Stimulated activated naive B cell treated with anti-CD40 and anti-IgM and Interleukin-4, amounts not matched to agents 10 μg/mL and 1 μg/mL and 100 μg/mL, for 72 hours (primary cell): ENCODE results near the gene COA6.

Experiments used
- ATAC-seq, 2 donors: fragments of 150-1000 bp; cut with Tn5 transposase; replicated peaks; 2 replicates each; pipeline ENCODE4 v1.10.0; 2021; ENCODE audit warnings: moderate library complexity in 1 of 2
- DNase-seq: peaks from one replicate; pipeline ENCODE4 v3.0.0; 2021
- H3K27ac Mint-ChIP-seq: one replicate; pipeline ENCODE4 v1.8.0; 2022; ENCODE audit warnings: mild to moderate bottlenecking, mixed read lengths
- H3K27me3 Mint-ChIP-seq, 2 donors: one replicate each; pipeline ENCODE4 v1.8.0; 2022; ENCODE audit warnings: mixed read lengths in 2 of 2
- H3K36me3 Mint-ChIP-seq, 2 donors: one replicate each; pipeline ENCODE4 v1.8.0; 2022; ENCODE audit warnings: mixed read lengths in 2 of 2, mild to moderate bottlenecking in 1 of 2
- H3K4me1 Mint-ChIP-seq, 2 donors: one replicate each; pipeline ENCODE4 v1.8.0; 2022; ENCODE audit warnings: mixed read lengths in 2 of 2, mild to moderate bottlenecking in 1 of 2
- H3K4me3 Mint-ChIP-seq, 2 donors: one replicate each; pipeline ENCODE4 v1.8.0; 2022; ENCODE audit warnings: mild to moderate bottlenecking in 2 of 2, mixed read lengths in 2 of 2, moderate library complexity in 1 of 2
- H3K9me3 Mint-ChIP-seq, 2 donors: one replicate each; pipeline ENCODE4 v1.8.0; 2022; ENCODE audit warnings: mixed read lengths in 2 of 2, mild to moderate bottlenecking in 1 of 2

COA6 gene, protein sequence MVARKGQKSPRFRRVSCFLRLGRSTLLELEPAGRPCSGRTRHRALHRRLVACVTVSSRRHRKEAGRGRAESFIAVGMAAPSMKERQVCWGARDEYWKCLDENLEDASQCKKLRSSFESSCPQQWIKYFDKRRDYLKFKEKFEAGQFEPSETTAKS

DNA sequence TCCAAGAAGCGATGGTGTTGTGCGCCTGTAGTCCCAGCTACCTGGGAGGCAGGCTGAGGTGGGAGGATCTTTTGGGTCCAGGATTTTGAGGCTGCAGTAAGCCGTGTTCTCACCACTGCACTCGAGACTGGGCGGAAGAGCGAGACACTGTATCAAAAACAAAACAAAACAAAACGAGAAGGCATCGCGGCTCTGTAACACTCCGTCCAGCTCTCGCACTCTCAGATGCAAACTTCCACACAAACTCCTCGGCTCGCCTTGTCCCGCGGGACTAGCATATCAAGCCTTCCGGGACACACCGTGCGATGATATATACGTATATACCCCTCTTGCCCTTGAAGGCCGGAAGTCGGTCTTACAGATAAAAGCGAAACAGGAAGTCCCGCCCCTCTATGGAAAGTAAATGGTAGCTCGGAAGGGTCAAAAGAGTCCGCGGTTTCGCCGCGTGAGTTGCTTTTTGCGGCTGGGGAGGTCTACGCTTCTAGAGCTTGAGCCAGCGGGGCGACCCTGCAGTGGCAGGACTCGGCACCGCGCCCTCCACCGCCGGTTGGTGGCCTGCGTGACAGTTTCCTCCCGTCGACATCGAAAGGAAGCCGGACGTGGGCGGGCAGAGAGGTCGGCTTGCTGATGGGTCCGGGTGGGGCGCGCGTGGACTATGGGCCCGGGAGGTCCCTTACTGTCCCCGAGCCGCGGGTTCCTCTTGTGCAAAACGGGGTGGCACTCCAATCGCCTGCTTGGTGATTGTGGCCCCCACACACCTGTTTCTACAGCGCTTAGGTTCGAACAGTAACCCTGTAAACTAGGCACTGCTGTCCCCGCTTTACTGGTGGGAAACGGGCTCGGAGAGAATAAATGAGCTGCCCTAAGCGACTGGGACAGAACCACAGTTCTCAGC, at the start of gene COA6:
Gene COA6 (plus strand): TSS at position 393 of the 895 bp plus-strand sequence. CDS start 11 bp downstream, at position 404.
- H3K36me3 Mint-ChIP-seq, result peaks cover 24 to 26% of the 10 kb centered on the region in 2 donors
- no peaks in the 10 kb centered on the region for H3K9me3 Mint-ChIP-seq
- peak within 1 kb of the TSS; percentile 95 to 99 for H3K4me3 Mint-ChIP-seq
- H3K27ac Mint-ChIP-seq, result peak within 1 kb of the TSS; percentile 100
- peaks cover 16 to 46% of the 10 kb centered on the region in 2 donors for H3K4me1 Mint-ChIP-seq
- peak; percentile 91 for ATAC-seq
- peak; percentile 91 for DNase-seq
- no peaks in the 10 kb centered on the region for H3K27me3 Mint-ChIP-seq

DNA sequence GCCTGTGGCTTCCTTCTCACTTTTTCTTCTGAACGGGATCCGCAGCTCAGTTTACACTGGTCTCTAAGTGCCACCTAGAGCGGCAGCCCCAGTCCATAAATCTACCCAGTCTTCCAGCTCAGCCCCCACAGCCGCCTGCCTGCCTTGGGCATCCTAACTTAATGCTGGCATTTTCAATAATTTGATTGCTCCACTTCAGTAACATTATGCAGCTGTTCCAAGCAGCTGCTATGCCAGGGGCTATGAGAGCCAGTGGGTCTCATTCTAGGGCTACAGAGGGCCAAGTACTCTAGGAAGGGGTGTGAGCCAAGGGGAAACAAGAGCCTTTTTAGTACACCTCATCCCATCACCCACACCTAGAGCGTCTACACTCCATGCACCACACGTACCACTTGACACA, 48.4 kb upstream of the COA6 start:
- H3K9me3 Mint-ChIP-seq, result peaks cover 0 to 3% of the 10 kb centered on the region in 2 donors
- no peaks in the 10 kb centered on the region for H3K36me3 Mint-ChIP-seq
- DNase-seq, result no peak
- no peak overlapping the region for H3K27ac Mint-ChIP-seq
- no peak overlapping the region for H3K4me3 Mint-ChIP-seq
- ATAC-seq, result no peak
- peaks cover 16 to 33% of the 10 kb centered on the region in 2 donors for H3K4me1 Mint-ChIP-seq
- H3K27me3 Mint-ChIP-seq, result peaks cover 54 to 55% of the 10 kb centered on the region in 2 donors

DNA sequence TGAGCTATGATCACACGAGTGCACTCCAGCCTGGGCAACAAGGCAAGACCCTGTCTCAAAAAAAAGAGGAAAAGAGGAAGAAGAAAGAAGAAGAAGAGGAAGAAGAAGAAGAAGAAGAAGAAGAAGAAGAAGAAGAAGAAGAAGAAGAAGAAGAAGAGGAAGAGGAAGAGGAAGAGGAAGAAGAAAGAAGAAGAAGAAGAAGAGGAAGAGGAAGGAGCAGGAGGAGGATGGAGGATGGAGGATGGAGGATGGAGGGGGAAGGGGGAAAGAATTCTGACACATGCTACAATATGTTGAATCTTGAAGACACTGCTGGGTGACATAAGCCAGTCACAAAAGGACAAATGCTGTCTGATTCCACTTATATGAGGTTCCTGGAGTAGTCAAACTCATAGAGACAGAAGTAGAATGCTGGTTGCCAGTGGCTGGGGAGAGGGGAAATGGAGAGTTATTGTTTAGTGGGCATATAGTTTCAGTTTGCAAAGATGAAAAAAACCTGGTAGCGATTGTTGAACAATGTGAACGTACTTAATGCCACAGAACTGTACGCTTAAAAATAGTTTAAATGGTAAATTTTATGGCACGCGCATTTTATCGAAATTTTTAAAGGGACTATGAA, 47.3 kb upstream of the COA6 start:
- H3K27ac Mint-ChIP-seq, result no peak overlapping the region
- H3K36me3 Mint-ChIP-seq, result no peaks in the 10 kb centered on the region
- peaks cover 44 to 51% of the 10 kb centered on the region in 2 donors for H3K27me3 Mint-ChIP-seq
- peaks cover 22 to 43% of the 10 kb centered on the region in 2 donors for H3K4me1 Mint-ChIP-seq
- ATAC-seq (peak; percentile 22 to 34), DNase-seq (no peak)
- peak overlapping the region; percentile 42 to 71 for H3K4me3 Mint-ChIP-seq
- peaks cover 0 to 3% of the 10 kb centered on the region in 2 donors for H3K9me3 Mint-ChIP-seq

DNA sequence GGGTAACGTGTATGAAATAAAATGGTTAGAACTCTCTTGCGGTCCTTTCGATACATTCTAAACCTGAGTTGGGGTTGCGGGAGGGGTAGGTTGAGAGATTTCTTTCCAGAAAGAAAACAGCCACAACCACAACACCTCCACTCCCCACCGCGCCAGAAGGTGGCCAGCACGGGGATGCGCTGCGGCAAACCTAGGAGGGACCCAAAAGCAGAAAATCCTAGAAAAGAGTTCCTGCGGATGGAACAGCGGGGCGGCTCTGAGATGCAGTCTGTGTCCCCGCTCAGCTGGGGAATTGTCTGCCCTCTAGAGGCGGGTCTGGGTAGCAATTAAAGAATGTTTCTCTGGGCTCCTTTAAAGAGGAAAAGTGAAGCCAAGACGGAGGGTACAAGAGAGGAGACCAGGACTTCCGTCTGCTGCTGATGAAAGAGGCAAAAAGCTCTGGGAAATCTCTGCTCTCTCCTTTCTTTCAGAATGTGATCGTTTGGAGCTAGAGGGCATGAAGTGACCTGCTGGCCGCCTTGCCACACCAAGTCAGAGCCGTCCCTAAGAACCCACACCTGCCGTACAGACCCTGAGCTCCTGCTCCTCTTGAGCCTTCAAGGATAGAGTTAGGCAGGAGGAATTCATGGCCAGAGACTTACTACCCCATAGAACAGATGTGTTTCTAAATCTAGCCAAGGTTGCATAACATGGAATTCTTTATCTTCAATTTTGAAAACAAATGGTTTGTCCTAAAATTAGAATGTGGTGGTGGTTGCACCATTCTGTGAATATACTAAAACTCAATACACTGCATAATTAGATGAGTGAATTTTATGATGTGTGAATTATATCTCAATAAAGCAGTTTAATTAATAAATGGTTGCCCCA, 46.5 kb upstream of the COA6 start:
- no peaks in the 10 kb centered on the region for H3K36me3 Mint-ChIP-seq
- H3K4me3 Mint-ChIP-seq, result peak overlapping the region; percentile 42 to 71
- peaks cover 39 to 46% of the 10 kb centered on the region in 2 donors for H3K27me3 Mint-ChIP-seq
- peaks cover 0 to 3% of the 10 kb centered on the region in 2 donors for H3K9me3 Mint-ChIP-seq
- peak overlapping the region; percentile 67 for H3K27ac Mint-ChIP-seq
- peaks cover 22 to 44% of the 10 kb centered on the region in 2 donors for H3K4me1 Mint-ChIP-seq
- peak; percentile 38 for DNase-seq
- peak; percentile 86 to 88 for ATAC-seq

DNA sequence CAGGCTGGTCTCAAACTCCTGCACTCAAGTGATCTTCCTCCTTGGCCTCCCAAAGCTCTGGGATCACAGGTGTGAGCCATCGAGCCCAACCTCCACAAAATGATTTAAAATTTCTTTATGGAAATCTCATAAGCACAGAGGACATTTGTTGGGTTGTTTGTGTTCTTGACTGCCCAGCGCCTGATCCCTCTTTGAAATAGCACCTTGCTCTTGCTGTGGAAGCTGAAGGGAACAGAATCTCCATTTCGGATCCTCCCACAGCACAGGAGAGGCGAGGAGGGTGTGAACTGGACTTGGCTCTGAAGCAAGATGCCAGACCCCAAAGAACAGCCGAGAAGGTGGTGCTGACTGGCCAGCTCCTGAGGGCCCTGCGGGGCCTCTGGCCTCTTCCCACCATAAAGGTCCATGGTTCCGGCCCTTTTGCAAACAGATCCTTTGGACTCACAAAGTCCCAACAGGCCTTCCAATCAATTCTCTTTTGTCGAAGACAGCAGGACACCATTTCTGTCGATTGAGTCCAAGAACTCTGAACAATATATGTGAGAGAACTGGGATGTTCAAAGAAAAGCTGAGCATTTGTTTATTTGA, 45.6 kb upstream of the COA6 start:
- H3K4me3 Mint-ChIP-seq, result no peak overlapping the region
- ATAC-seq (no peak), DNase-seq (no peak)
- peaks cover 0 to 3% of the 10 kb centered on the region in 2 donors for H3K9me3 Mint-ChIP-seq
- no peak overlapping the region for H3K27ac Mint-ChIP-seq
- peaks cover 20 to 38% of the 10 kb centered on the region in 2 donors for H3K4me1 Mint-ChIP-seq
- peaks cover 38 to 48% of the 10 kb centered on the region in 2 donors for H3K27me3 Mint-ChIP-seq
- H3K36me3 Mint-ChIP-seq, result no peaks in the 10 kb centered on the region

DNA sequence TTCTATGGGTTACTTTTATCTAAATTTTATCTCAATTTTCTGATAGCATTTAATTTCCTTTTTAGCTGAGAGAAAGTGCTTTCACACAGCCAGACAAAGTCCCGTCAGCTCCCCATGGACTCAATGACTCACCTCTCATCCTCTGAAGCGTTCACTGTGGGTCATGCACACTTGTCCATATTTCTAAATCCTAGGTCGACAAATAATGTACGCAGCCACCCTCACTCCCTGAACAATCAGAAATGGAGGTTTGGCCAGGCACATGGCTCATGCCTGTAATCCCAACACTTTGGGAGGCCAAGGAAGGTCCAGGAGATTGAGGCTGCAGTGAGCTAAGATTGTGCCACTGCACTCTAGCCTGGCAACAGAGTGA, 42.4 kb upstream of the COA6 start:
- peaks cover 2% of the 10 kb centered on the region in 2 donors for H3K9me3 Mint-ChIP-seq
- H3K36me3 Mint-ChIP-seq, result no peaks in the 10 kb centered on the region
- DNase-seq (no peak), ATAC-seq (peak in 1 of 2 donors; percentile 31)
- peaks cover 14 to 25% of the 10 kb centered on the region in 2 donors for H3K4me1 Mint-ChIP-seq
- H3K4me3 Mint-ChIP-seq, result no peak overlapping the region
- H3K27me3 Mint-ChIP-seq, result peaks cover 13 to 23% of the 10 kb centered on the region in 2 donors
- H3K27ac Mint-ChIP-seq, result no peak overlapping the region

DNA sequence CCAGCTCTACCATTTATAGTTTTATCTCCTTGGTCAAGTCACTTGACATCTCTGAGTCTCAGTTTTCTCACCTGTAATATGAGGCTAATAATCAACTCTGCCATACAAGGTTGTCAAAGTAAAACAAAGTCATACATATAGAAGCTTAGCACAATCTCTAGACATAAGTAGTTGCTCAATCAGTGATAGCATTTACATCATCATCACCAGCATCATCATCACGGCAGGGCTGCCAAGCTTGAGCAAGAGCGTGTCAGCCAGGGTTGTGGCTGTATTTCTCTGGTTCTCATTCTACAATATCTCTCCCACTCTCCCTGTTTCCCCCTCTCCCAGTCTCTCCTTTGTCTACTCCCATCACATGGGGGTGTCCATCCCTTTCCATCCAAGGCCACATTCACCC, 41.7 kb upstream of the COA6 start:
- Mint-ChIP-seq H3K27ac (no peak overlapping the region), H3K36me3 (peaks cover 0 to 2% of the 10 kb centered on the region in 2 donors), H3K9me3 (peaks cover 4 to 6% of the 10 kb centered on the region in 2 donors), H3K4me3 (no peak overlapping the region), H3K27me3 (peaks cover 8 to 19% of the 10 kb centered on the region in 2 donors), H3K4me1 (peaks cover 10 to 18% of the 10 kb centered on the region in 2 donors)
- DNase-seq, result no peak
- no peak for ATAC-seq

DNA sequence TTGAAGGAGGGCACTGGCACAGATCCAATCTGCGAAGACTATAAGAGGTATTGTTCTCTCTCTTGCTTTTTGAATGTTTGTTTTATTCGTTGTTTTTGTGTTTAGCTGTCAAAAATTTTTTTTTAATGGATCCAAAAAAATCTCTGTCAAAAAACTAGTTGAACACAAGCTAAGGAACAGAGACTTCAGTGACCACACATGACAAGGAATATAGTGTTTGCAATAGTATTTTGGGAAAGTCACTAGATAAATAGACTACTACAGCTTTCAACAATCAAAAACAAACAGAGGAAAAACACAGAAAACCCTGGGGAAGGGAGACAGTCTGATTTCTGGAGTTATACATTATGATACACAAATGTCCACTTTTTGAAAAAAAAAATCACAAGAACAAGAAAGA, 36.9 kb upstream of the COA6 start:
- peaks cover 13 to 16% of the 10 kb centered on the region in 2 donors for H3K27me3 Mint-ChIP-seq
- H3K4me3 Mint-ChIP-seq, result no peak overlapping the region
- ATAC-seq (no peak), DNase-seq (no peak)
- H3K9me3 Mint-ChIP-seq, result peaks cover 16 to 17% of the 10 kb centered on the region in 2 donors
- H3K27ac Mint-ChIP-seq, result no peak overlapping the region
- H3K36me3 Mint-ChIP-seq, result peaks cover 2 to 4% of the 10 kb centered on the region in 2 donors
- no peaks in the 10 kb centered on the region for H3K4me1 Mint-ChIP-seq

DNA sequence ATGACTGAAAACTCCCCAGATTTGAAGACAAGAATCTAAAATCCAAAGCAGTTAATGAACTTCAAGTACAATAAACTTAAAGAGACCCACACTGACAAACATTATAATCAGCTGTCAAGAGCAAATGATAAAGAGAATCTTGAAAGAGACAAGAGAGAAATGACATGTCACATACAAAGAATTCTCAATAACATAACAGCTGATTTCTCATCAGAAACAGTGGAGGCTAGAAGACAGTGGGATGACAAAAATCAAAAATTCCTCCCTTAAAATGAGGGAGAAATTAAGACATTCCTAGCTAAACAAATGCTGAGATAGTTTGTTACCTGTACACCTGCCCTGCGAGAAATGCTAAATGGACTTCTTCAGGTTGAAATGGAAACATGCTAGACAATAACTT, 36.0 kb upstream of the COA6 start:
- Mint-ChIP-seq H3K4me3 (no peak overlapping the region), H3K27me3 (peaks cover 7 to 11% of the 10 kb centered on the region in 2 donors), H3K27ac (no peak overlapping the region), H3K9me3 (peaks cover 16 to 17% of the 10 kb centered on the region in 2 donors), H3K4me1 (no peaks in the 10 kb centered on the region), H3K36me3 (peaks cover 2 to 4% of the 10 kb centered on the region in 2 donors)
- DNase-seq (no peak), ATAC-seq (no peak)

DNA sequence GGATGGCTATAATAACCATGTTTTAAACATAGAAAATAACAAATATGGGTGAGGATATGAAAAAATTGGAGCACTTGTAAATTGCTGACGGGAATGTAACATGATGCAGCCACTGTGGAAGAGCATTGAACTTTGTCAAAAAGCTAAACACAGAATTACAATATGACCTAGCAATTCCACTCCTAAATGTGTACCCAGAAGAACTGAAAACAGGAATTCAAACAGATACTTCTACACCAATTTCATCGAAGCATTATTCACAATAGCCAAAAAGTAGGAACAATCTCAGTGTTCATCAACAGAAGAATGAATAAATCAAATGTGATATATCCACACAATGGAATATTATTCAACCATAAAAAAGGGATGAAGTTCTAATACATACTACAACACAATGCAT, 32.7 kb upstream of the COA6 start:
- Mint-ChIP-seq H3K27ac (no peak overlapping the region), H3K27me3 (peaks cover 6% of the 10 kb centered on the region in 2 donors), H3K4me1 (no peaks in the 10 kb centered on the region), H3K4me3 (no peak overlapping the region), H3K36me3 (peaks cover 2 to 4% of the 10 kb centered on the region in 2 donors), H3K9me3 (peaks cover 16% of the 10 kb centered on the region in 2 donors)
- DNase-seq (no peak), ATAC-seq (no peak)

DNA sequence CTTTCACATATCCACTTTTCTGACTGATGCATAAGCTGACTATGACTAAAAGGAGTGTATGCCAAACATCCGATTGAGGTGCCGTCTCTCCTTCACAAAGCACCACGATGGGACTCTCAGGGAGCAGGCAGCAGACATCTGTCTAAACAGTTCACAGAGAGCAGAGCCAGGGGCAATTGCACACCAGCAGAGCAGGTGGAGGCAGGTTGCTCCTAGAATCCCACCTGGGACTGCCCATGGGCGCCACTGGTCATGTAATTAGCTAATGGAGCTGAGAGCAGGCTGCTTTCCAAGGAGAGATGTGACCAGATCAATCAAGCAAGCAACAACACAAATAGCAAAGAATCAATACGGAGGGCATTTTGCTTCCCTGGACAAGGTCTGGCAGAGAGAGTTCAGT, 30.5 kb upstream of the COA6 start:
- DNase-seq, result no peak
- H3K27me3 Mint-ChIP-seq, result peaks cover 6% of the 10 kb centered on the region in 2 donors

DNA sequence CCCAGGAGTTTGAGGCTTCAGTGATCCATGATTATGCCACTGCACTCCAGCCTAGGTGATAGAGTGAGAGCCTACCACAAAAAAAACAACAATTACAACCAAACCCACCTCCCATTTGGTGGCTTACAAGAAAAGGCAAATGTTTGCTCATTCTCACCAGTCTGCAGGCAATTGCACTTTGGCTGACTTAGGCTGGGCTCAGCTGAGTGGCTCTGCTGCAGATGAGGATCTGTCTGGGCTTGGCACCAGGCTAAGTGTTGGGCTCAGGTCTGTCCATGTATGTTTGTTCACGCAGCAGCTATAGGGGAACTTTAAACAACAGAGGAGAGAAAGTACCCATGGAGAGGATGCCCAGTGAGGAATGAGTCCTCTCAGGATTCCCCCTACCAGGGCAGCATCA, 28.0 kb upstream of the COA6 start:
- ATAC-seq (no peak), DNase-seq (no peak)
- Mint-ChIP-seq H3K4me1 (no peaks in the 10 kb centered on the region), H3K4me3 (no peak overlapping the region), H3K9me3 (peaks cover 2% of the 10 kb centered on the region in 2 donors), H3K27ac (no peak overlapping the region), H3K36me3 (peaks cover 0 to 2% of the 10 kb centered on the region in 2 donors), H3K27me3 (peaks cover 19% of the 10 kb centered on the region in 2 donors)

More for the DNA sequence above, 30.5 kb upstream of the COA6 start:
- Mint-ChIP-seq H3K27ac (no peak overlapping the region), H3K36me3 (peaks cover 0 to 2% of the 10 kb centered on the region in 2 donors), H3K9me3 (peaks cover 4 to 5% of the 10 kb centered on the region in 2 donors), H3K4me1 (no peaks in the 10 kb centered on the region), H3K4me3 (no peak overlapping the region)
- ATAC-seq, result no peak

DNA sequence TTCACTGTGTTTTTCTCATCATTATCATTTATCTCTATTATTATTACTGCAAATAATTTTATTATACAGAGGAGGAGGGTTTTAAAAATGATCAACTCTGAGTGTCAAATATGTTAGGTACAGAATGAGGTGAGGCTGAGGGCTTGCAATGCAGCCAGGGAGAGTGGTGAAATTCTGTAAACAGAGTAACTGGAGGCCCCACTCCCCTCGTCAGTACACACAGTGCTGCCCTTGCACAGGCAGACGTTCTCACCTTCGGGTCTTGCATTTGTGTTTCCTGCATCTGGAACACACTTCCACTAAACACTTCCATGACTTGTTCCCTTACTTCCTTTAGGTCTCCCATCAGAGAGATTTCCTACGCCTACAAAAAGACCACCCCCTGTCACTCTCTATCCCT, 24.3 kb upstream of the COA6 start:
- peaks cover 20 to 21% of the 10 kb centered on the region in 2 donors for H3K27me3 Mint-ChIP-seq
- no peak overlapping the region for H3K4me3 Mint-ChIP-seq
- H3K36me3 Mint-ChIP-seq, result no peaks in the 10 kb centered on the region
- DNase-seq (no peak), ATAC-seq (no peak)
- H3K27ac Mint-ChIP-seq, result no peak overlapping the region
- no peaks in the 10 kb centered on the region for H3K4me1 Mint-ChIP-seq
- H3K9me3 Mint-ChIP-seq, result no peaks in the 10 kb centered on the region
